ENCODE data around the gene HEATR9. TPM values are rescaled to one million over a fixed set of nuclear protein-coding genes. Genes with fewer than 3 reads are reported as not detected.

Gene HEATR9
- polyA plus RNA-seq, 3 donors from 2014 or later, result 0.11 to 0.19 TPM; not detected in 1

DNA sequence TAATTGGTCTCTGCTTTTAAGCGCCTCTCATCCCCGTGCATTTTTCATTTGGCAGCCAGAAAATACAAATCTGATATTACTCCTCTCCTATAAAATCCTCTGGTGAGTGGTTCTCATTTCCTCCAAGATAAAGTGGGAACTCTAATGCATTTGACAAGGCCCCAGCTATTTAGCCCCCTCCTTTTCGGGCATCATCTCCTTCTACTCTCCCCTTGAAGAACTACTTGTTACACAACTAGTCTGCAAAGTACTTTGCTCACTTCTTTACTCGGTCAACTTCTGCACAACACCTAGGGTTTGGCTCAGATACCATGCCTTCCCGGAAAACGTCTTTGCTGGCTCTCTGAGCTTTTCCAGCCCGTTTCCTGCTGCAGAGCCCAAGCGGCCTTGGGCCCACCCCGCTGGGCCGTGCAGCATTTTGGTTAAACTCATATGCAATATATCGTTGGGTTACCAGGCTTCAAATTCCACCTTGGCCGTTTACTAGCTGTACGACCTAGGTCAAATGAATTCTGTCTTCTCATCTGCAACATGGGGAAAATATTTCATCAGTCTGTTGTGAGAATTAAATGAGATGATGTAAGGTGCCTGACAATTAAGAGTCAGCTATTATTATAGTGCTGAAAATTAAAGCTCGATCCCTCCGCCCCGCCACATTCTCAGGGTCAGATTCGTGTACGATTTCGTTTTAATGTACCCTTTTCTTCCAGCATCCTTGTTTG lies 60.3 kb downstream of the HEATR9 start:
- H3K4me1 Mint-ChIP-seq, result peaks cover 39 to 53% of the 10 kb centered on the region in 2 donors
- H3K27ac Mint-ChIP-seq, result peak overlapping the region; percentile 93 to 99 (median 99)
- DNase-seq, result no peak
- H3K4me3 Mint-ChIP-seq, result peak overlapping the region; percentile 96 to 100 (median 97)
- H3K36me3 Mint-ChIP-seq, result no peaks in the 10 kb centered on the region
- H3K27me3 Mint-ChIP-seq (ENCODE audit: low read depth in 3 of 3), result peaks cover 5 to 19% (median 14%) of the 10 kb centered on the region in 3 donors
- no peaks in the 10 kb centered on the region for H3K9me3 Mint-ChIP-seq

DNA sequence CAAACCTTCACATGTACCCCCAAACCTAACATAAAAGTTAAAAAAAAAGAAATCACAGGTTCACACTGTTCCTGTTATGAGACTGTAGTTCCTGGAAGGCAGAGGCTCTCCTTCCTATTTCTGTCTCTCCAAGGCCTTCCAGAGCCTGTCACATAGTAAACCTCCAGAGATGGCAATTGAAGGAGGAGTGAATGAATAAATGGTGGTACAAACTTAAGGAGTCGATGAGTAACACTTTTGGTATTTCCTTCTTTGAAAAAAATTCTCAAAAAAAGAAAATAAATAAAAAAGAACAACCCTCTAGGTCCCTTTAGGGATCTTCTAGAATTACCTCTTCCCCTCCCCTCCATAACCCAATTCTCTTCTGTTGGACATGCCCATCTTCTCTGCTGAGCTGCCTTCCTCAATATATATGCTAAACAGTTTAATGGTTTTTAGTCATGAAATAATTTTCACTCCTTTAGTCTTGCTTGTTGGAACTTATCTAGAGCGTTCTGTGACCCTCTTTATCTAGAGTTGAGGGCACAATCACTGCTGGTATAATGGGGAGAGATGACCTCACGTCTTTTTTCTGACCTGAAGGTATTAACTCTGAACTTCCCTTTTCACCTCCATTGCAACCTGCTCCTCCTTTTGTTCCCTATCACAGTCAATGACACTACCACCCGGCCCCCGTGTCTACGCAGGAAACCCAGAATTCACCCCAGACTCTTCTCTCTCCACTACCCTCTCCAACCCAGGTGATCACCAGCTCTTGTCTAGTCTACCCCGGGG lies 61.1 kb downstream of the HEATR9 start:
- Mint-ChIP-seq H3K4me3 (peak overlapping the region in 4 of 5 donors; percentile 37 to 98 (median 96)), H3K9me3 (no peaks in the 10 kb centered on the region), H3K4me1 (peaks cover 34 to 44% of the 10 kb centered on the region in 2 donors), H3K36me3 (no peaks in the 10 kb centered on the region), H3K27ac (peak overlapping the region; percentile 93 to 99 (median 99)), H3K27me3 (ENCODE audit: low read depth in 3 of 3) (peaks cover 5 to 19% (median 14%) of the 10 kb centered on the region in 3 donors)
- no peak for DNase-seq

Other genes with a start within 250 kb of the HEATR9 start
- not detected for gene RASL10B, start 137.3 kb downstream of the HEATR9 start, polyA plus RNA-seq
- gene GAS2L2, start 115.7 kb downstream of the HEATR9 start, polyA plus RNA-seq, result not detected
- under 1 TPM in 2 of 3 donors, not detected in 1; 0.28 to 0.34 TPM for gene C17orf50, start 108.0 kb downstream of the HEATR9 start, polyA plus RNA-seq
- not detected for gene MMP28, start 73.2 kb downstream of the HEATR9 start, polyA plus RNA-seq
- 10 to 100 TPM in 2 of 3 donors, 1 to 10 TPM in 1; 9.4 to 35.5 (median 10.3) TPM for gene TAF15, start 59.4 kb downstream of the HEATR9 start, polyA plus RNA-seq
- gene CCL5, start 11.5 kb upstream of the HEATR9 start, polyA plus RNA-seq, result 1,000 to 10,000 TPM; 1,095 to 2,255 (median 1,960) TPM
- gene RDM1, start 61.9 kb upstream of the HEATR9 start, polyA plus RNA-seq, result 1 to 10 TPM in 1 of 3 donors, under 1 TPM in 1, not detected in 1; 0.82 to 1.7 TPM
- not detected for gene LYZL6, start 74.8 kb upstream of the HEATR9 start, polyA plus RNA-seq
- not detected for gene CCL16, start 112.6 kb upstream of the HEATR9 start, polyA plus RNA-seq
- gene CCL14, start 117.8 kb upstream of the HEATR9 start, polyA plus RNA-seq, result not detected
- gene CCL15, start 132.7 kb upstream of the HEATR9 start, polyA plus RNA-seq, result not detected
- gene CCL23, start 149.1 kb upstream of the HEATR9 start, polyA plus RNA-seq, result 1 to 10 TPM in 2 of 3 donors, under 1 TPM in 1; 0.60 to 2.6 (median 2.1) TPM
- gene CCL18, start 195.4 kb upstream of the HEATR9 start, polyA plus RNA-seq, result under 1 TPM in 1 of 3 donors, not detected in 2; 0.24 TPM
- 100 to 1,000 TPM; 120 to 149 (median 128) TPM for gene CCL3, start 221.3 kb upstream of the HEATR9 start, polyA plus RNA-seq
- 1,000 to 10,000 TPM in 1 of 3 donors, 100 to 1,000 TPM in 2; 748 to 1,008 (median 970) TPM for gene CCL4, start 234.9 kb upstream of the HEATR9 start, polyA plus RNA-seq

Data from immature natural killer cell (primary cell).